IMR-90 (cell line): ENCODE data around the gene OR6J1. TPM values are rescaled to one million over a fixed set of nuclear protein-coding genes. Genes with fewer than 3 reads are reported as not detected.

ENCODE experiments used
- ATAC-seq: fragments of 200-7000 bp; cut with Tn5 transposase; 2 replicates; pipeline ENCODE4 v1.9.1; 2020; ENCODE audit warnings: low read depth, mild to moderate bottlenecking, moderate library complexity
- BruUV-seq: library from RNA; stranded (reverse); fragments of 400-500 nt; replicated peaks from 2 replicates; lab custom pipeline; 2021; lab: Mats Ljungman, UMichigan
- CTCF ChIA-PET: fragments of 300-600 bp; formaldehyde crosslinking; extraction: SDS; loops from one replicate; lab custom pipeline; 2021; ENCODE audit warnings: antibody characterized with exemption; lab: Yijun Ruan, JAX
- POLR2A ChIA-PET: fragments of 300-600 bp; sonication (Branson Sonifier 250); formaldehyde crosslinking; loops from one replicate; lab custom pipeline; 2022; ENCODE audit warnings: antibody characterized with exemption; ENCODE audit not compliant: unreplicated experiment; lab: Charles Lee
- DNase-seq: peaks from one replicate; pipeline ENCODE4 v3.0.0; 2013
- H2AFZ ChIP-seq: replicated peaks from 2 replicates; pipeline ENCODE3; 2013; ENCODE audit warnings: low read length, mild to moderate bottlenecking; ENCODE audit not compliant: poor library complexity
- H2AK5ac ChIP-seq: 2 replicates; pipeline ENCODE4 v1.6.1; 2013; ENCODE audit warnings: low read depth, low read length, inconsistent platforms
- H2AK9ac ChIP-seq: replicated peaks from 2 replicates; pipeline ENCODE3; 2013; ENCODE audit warnings: mild to moderate bottlenecking, low read depth, low read length, moderate library complexity; ENCODE audit not compliant: poor library complexity
- H2BK120ac ChIP-seq: 2 replicates; pipeline ENCODE4 v1.6.1; 2013; ENCODE audit warnings: low read depth, low read length, inconsistent platforms
- H2BK15ac ChIP-seq: 3 replicates; pipeline ENCODE4 v1.6.1; 2013; ENCODE audit warnings: low read depth, low read length, inconsistent platforms
- H2BK20ac ChIP-seq: 2 replicates; pipeline ENCODE4 v1.6.1; 2013; ENCODE audit warnings: low read depth, mild to moderate bottlenecking, inconsistent platforms, low read length, moderate library complexity
- H2BK5ac ChIP-seq: 2 replicates; pipeline ENCODE4 v1.6.1; 2013; ENCODE audit warnings: mild to moderate bottlenecking, low read depth, low read length, inconsistent platforms; ENCODE audit not compliant: poor library complexity, severe bottlenecking
- H3K14ac ChIP-seq: replicated peaks from 2 replicates; pipeline ENCODE4 v1.6.1; 2013; ENCODE audit warnings: low read depth, low read length, inconsistent platforms
- H3K18ac ChIP-seq: 2 replicates; pipeline ENCODE4 v1.6.1; 2013; ENCODE audit warnings: low read depth, low read length, control low read depth
- H3K23ac ChIP-seq: 2 replicates; pipeline ENCODE4 v1.6.1; 2013; ENCODE audit warnings: low read depth, low read length, inconsistent platforms
- H3K27ac ChIP-seq: 2 replicates; pipeline ENCODE4 v1.5.1; 2013; ENCODE audit warnings: mild to moderate bottlenecking, control low read depth, low read length; ENCODE audit not compliant: insufficient read depth
- H3K27me3 ChIP-seq: 2 replicates; pipeline ENCODE4 v1.6.1; 2013; ENCODE audit warnings: low read length; ENCODE audit not compliant: control insufficient read depth, insufficient read depth
- H3K36me3 ChIP-seq: 2 replicates; pipeline ENCODE4 v1.6.1; 2013; ENCODE audit warnings: low read length, mixed read lengths; ENCODE audit not compliant: control insufficient read depth, insufficient read depth
- H3K4ac ChIP-seq: 2 replicates; pipeline ENCODE4 v1.6.1; 2013; ENCODE audit warnings: low read depth, low read length, inconsistent platforms
- H3K4me1 ChIP-seq: 2 replicates; pipeline ENCODE4 v1.6.1; 2013; ENCODE audit warnings: low read length, mixed read lengths; ENCODE audit not compliant: control insufficient read depth, insufficient read depth
- H3K4me2 ChIP-seq: 2 replicates; pipeline ENCODE4 v1.6.1; 2013; ENCODE audit warnings: low read depth, mild to moderate bottlenecking, control low read depth, low read length, moderate library complexity
- H3K4me3 ChIP-seq: 2 replicates; pipeline ENCODE4 v1.5.1; 2013; ENCODE audit warnings: low read depth, mild to moderate bottlenecking, control low read depth, low read length, moderate library complexity; ENCODE audit not compliant: insufficient read depth
- H3K56ac ChIP-seq: 2 replicates; pipeline ENCODE4 v1.6.1; 2013; ENCODE audit warnings: low read length, inconsistent platforms; ENCODE audit not compliant: insufficient read depth; ENCODE audit errors: extremely low read depth
- H3K79me1 ChIP-seq, 2 experiments: 2 replicates each; pipeline ENCODE4 v1.6.1; 2013; ENCODE audit warnings: low read length in 2 of 2, inconsistent platforms in 1 of 2, low read depth in 1 of 2
- H3K9ac ChIP-seq: 2 replicates; pipeline ENCODE4 v1.6.1; 2013; ENCODE audit warnings: low read depth, low read length, control low read depth
- H3K9me1 ChIP-seq: 2 replicates; pipeline ENCODE4 v1.6.1; 2013; ENCODE audit warnings: low read length, inconsistent platforms; ENCODE audit not compliant: insufficient read depth
- H3K9me3 ChIP-seq: 2 replicates; pipeline ENCODE4 v1.6.1; 2013; ENCODE audit warnings: low read length; ENCODE audit not compliant: control insufficient read depth, insufficient read depth
- H4K20me1 ChIP-seq: 2 replicates; pipeline ENCODE4 v1.6.1; 2013; ENCODE audit warnings: low read length, inconsistent platforms; ENCODE audit not compliant: insufficient read depth
- H4K5ac ChIP-seq: 2 replicates; pipeline ENCODE4 v1.6.1; 2013; ENCODE audit warnings: mild to moderate bottlenecking, low read depth, low read length, control low read depth
- H4K8ac ChIP-seq, 2 experiments: 2 replicates each; pipeline ENCODE4 v1.6.1; 2013; ENCODE audit warnings: low read depth in 2 of 2, low read length in 2 of 2, control low read depth in 1 of 2, inconsistent platforms in 1 of 2
- H4K91ac ChIP-seq: 2 replicates; pipeline ENCODE4 v1.6.1; 2013; ENCODE audit warnings: low read depth, low read length, inconsistent platforms; ENCODE audit not compliant: insufficient read depth
- BHLHE40 ChIP-seq: fragments of 150-350 bp; IDR thresholded peaks from 2 replicates; pipeline ENCODE4 v1.6.1; 2016; ENCODE audit warnings: mild to moderate bottlenecking, low read depth, low read length
- CEBPB ChIP-seq: IDR thresholded peaks from 2 replicates; pipeline ENCODE4 v1.6.1; 2012; ENCODE audit warnings: low read depth, low read length, improper control_type of control experiment
- CHD1 ChIP-seq: IDR thresholded peaks from 2 replicates; pipeline ENCODE4 v1.6.1; 2012; ENCODE audit warnings: low read depth, low read length, improper control_type of control experiment
- CTCF ChIP-seq: conservative IDR thresholded peaks from 2 replicates; pipeline ENCODE4 v1.5.1; 2012; ENCODE audit warnings: mild to moderate bottlenecking, low read depth, low read length, improper control_type of control experiment
- FOS ChIP-seq: fragments of 150-350 bp; IDR thresholded peaks from 2 replicates; pipeline ENCODE4 v1.6.1; 2016; ENCODE audit warnings: low read depth, low read length
- MAFK ChIP-seq: IDR thresholded peaks from 2 replicates; pipeline ENCODE4 v1.6.1; 2012; ENCODE audit warnings: low read depth, low read length, improper control_type of control experiment
- MAZ ChIP-seq: IDR thresholded peaks from 2 replicates; pipeline ENCODE4 v1.6.1; 2012; ENCODE audit warnings: low read depth, mild to moderate bottlenecking, low read length, improper control_type of control experiment, moderate library complexity, borderline replicate concordance
- MXI1 ChIP-seq: IDR thresholded peaks from 2 replicates; pipeline ENCODE4 v1.6.1; 2012; ENCODE audit warnings: low read depth, mild to moderate bottlenecking, low read length, moderate library complexity, borderline replicate concordance
- NFE2L2 ChIP-seq: fragments of 150-350 bp; IDR thresholded peaks from 2 replicates; pipeline ENCODE4 v1.6.1; 2016; ENCODE audit warnings: low read depth, mild to moderate bottlenecking, low read length
- POLR2A ChIP-seq: IDR thresholded peaks from 2 replicates; pipeline ENCODE4 v1.6.1; 2012; ENCODE audit warnings: mild to moderate bottlenecking, low read depth, low read length
- RAD21 ChIP-seq: IDR thresholded peaks from 2 replicates; pipeline ENCODE4 v1.6.1; 2012; ENCODE audit warnings: low read length, improper control_type of control experiment
- RCOR1 ChIP-seq: IDR thresholded peaks from 2 replicates; pipeline ENCODE4 v1.6.1; 2012; ENCODE audit warnings: mild to moderate bottlenecking, low read length, improper control_type of control experiment; ENCODE audit not compliant: insufficient replicate concordance
- RFX5 ChIP-seq: IDR thresholded peaks from 2 replicates; pipeline ENCODE4 v1.8.0; 2012; ENCODE audit warnings: low read depth, mild to moderate bottlenecking, low read length, moderate library complexity
- SMC3 ChIP-seq: fragments of 150-350 bp; IDR thresholded peaks from 2 replicates; pipeline ENCODE4 v1.6.1; 2016; ENCODE audit warnings: low read depth, mild to moderate bottlenecking, antibody characterized with exemption, low read length, moderate library complexity
- WGBS, 2 experiments: methylation state at CpG; one replicate each; pipeline versions ENCODE4 v1.1.5 to v1.1.7; 2013; ENCODE audit warnings: missing lambda C conversion rate in 2 of 2; ENCODE audit not compliant: insufficient read length in 1 of 2; ENCODE audit errors: extremely low coverage in 2 of 2; 5-methylcytosine and 5-hydroxymethylcytosine counted together
- dilution Hi-C: fragments of 300-500 bp; cut with HindIII; formaldehyde crosslinking; loops from one replicate; pipeline ENCODE4 v1.14.3; 2018; ENCODE audit warnings: low sequenced_read_pairs; ENCODE audit not compliant: unreplicated experiment
- in situ Hi-C: fragments of 300-500 bp; cut with MboI; formaldehyde crosslinking; loops from 3 replicates; pipeline ENCODE4 v1.14.3; 2019; ENCODE audit warnings: low sequenced_read_pairs, inconsistent platforms, mixed read lengths
- intact Hi-C: fragments of 100-400 bp; cut with micrococcal nuclease; formaldehyde crosslinking; loops from 2 replicates; pipeline ENCODE4 v1.10.0; 2022
- polyA plus RNA-seq, 3 experiments: library from polyadenylated mRNA; depleted of rRNA; stranded (reverse); fragments of >200 nt; gene quantifications; 2 replicates each; pipeline ENCODE4 v1.2.3, GENCODE V29; 2012; ENCODE audit warnings: low replicate concordance in 1 of 3
- total RNA-seq: library from RNA; depleted of rRNA; stranded (reverse); fragments of >200 nt; gene quantifications from 2 replicates; pipeline ENCODE4 v1.2.3, GENCODE V29; 2012
- TF ChIP-seq, protein P1 (sequence below): fragments of 150-350 bp; IDR thresholded peaks from 2 replicates; pipeline ENCODE4 v1.6.1; 2016; ENCODE audit warnings: low read depth, mild to moderate bottlenecking, low read length, moderate library complexity, borderline replicate concordance
- TF ChIP-seq, protein P2 (sequence below): fragments of 150-350 bp; IDR thresholded peaks from 2 replicates; pipeline ENCODE4 v1.6.1; 2017; ENCODE audit warnings: mild to moderate bottlenecking, antibody characterized with exemption, low read length, low read depth

OR6J1 gene
- total and polyA plus RNA-seq, 2 of the 4 experiments (the other 2 are of a cell fraction) = not detected

DNA sequence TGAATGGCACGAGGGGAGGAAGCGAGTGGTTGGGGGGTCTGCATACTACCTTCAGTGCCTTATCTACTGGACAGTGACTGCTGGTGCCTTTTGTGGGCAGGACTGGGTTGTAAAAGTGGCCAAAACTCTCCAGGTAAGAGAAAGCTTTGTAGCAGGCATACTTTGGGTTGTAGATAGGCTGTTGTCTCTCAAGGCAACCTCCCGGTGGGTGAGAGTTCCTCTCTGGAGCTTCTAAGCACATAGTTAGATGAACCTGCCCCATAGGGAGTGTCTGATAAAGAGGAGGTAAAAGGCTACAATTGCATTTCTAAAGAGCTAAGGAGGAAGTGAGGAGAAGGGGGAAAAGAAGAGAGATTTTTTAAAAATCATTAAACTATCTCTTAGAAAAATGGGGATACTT is 51.0 kb downstream of the OR6J1 start:
- no peak for DNase-seq
- no peak overlapping the region for H2AK9ac ChIP-seq
- H3K9me3 ChIP-seq = no peaks in the 10 kb centered on the region
- H3K36me3 ChIP-seq = no peaks in the 10 kb centered on the region
- TF ChIP-seq MAFK = no peak
- no peak for TF ChIP-seq MXI1
- TF ChIP-seq RFX5 = no peak
- no peak for TF ChIP-seq CHD1
- TF ChIP-seq NFE2L2 = no peak
- TF ChIP-seq FOS = no peak
- TF ChIP-seq BHLHE40 = no peak
- no peak for TF ChIP-seq RCOR1
- no peak for TF ChIP-seq POLR2A
- no peak for TF ChIP-seq CTCF
- no peak for TF ChIP-seq CEBPB
- TF ChIP-seq MAZ = no peak
- TF ChIP-seq, protein P1, sequence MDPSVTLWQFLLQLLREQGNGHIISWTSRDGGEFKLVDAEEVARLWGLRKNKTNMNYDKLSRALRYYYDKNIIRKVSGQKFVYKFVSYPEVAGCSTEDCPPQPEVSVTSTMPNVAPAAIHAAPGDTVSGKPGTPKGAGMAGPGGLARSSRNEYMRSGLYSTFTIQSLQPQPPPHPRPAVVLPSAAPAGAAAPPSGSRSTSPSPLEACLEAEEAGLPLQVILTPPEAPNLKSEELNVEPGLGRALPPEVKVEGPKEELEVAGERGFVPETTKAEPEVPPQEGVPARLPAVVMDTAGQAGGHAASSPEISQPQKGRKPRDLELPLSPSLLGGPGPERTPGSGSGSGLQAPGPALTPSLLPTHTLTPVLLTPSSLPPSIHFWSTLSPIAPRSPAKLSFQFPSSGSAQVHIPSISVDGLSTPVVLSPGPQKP = no peak
- TF ChIP-seq SMC3 = no peak
- TF ChIP-seq, protein P2, sequence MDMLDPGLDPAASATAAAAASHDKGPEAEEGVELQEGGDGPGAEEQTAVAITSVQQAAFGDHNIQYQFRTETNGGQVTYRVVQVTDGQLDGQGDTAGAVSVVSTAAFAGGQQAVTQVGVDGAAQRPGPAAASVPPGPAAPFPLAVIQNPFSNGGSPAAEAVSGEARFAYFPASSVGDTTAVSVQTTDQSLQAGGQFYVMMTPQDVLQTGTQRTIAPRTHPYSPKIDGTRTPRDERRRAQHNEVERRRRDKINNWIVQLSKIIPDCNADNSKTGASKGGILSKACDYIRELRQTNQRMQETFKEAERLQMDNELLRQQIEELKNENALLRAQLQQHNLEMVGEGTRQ = no peak
- TF ChIP-seq RAD21 = no peak
- H3K14ac ChIP-seq = no peak overlapping the region
- in situ Hi-C loops (no loop called here), dilution Hi-C loops (no loop called here), intact Hi-C loops (no loop called here)
- peaks cover 2% of the 10 kb centered on the region for H3K4me1 ChIP-seq
- no peaks in the 10 kb centered on the region for H4K20me1 ChIP-seq
- POLR2A ChIA-PET = no interaction called here
- no peak overlapping the region for H2BK5ac ChIP-seq
- peaks cover 4 to 7% of the 10 kb centered on the region in 2 experiments; a peak in 2 of 4 replicates for H3K79me1 ChIP-seq
- no peak overlapping the region for H2BK20ac ChIP-seq
- H2BK120ac ChIP-seq = no peak overlapping the region
- H2AFZ ChIP-seq = no peak overlapping the region
- H3K27ac ChIP-seq = no peak overlapping the region
- H3K23ac ChIP-seq = no peak overlapping the region
- WGBS, 2 experiments = 60% methylated on average over 1 of the region's 3 CpGs; no CpG with 5 or more reads in 1 of the 2 experiments
- no peak overlapping the region for H2BK15ac ChIP-seq
- no peak overlapping the region for H4K91ac ChIP-seq
- no peak overlapping the region for H3K4me2 ChIP-seq
- no TSS peak for BruUV-seq
- ATAC-seq = no peak
- H3K9ac ChIP-seq = no peak overlapping the region
- peaks cover 7% of the 10 kb centered on the region for H3K9me1 ChIP-seq
- no peak overlapping the region for H3K4me3 ChIP-seq
- H4K8ac ChIP-seq = no peak overlapping the region
- no peak overlapping the region for H3K4ac ChIP-seq
- H3K18ac ChIP-seq = no peak overlapping the region
- no peak overlapping the region for H3K56ac ChIP-seq
- H3K27me3 ChIP-seq = no peaks in the 10 kb centered on the region; the same call in 1 of the 2 replicates
- no peak overlapping the region for H4K5ac ChIP-seq
- CTCF ChIA-PET = interaction anchor here (2.2 kb wide), 1 partner anchor 23 kb away, joined by 6 read pairs; no protein-coding TSS in a partner anchor
- H2AK5ac ChIP-seq = no peak overlapping the region
